Esophagus squamous epithelium (tissue), 4 donors: ENCODE data around the gene SLC16A12.

Source experiments
- CTCF ChIP-seq, 6 experiments: fragments of 450-650 bp in 4 of 6; fragments of 200-600 bp in 2 of 6; sonication (generic) in 2 of 6; IDR thresholded peaks; one replicate each; pipeline ENCODE4 v1.5.1; 2016 to 2019; ENCODE audit warnings: antibody characterized with exemption in 6 of 6, mild to moderate bottlenecking in 4 of 6, moderate library complexity in 4 of 6
- POLR2A ChIP-seq, 4 donors: fragments of 450-650 bp; IDR thresholded peaks; one replicate each; pipeline ENCODE4 v1.6.1; 2017; ENCODE audit warnings: antibody characterized with exemption in 4 of 4, mild to moderate bottlenecking in 4 of 4, moderate library complexity in 3 of 4

- TF ChIP-seq CTCF (IDR thresholded peaks at IDR 0.05) (no peak), POLR2A (IDR thresholded peaks at IDR 0.05) (no peak)
These were observed 40.8 kb downstream of the SLC16A12 start for GRCh38 chr10:89494575-89494974.
